Omental fat pad (tissue), 4 donors: ENCODE results near the gene TYW1B. TPM values are rescaled to one million over a fixed set of nuclear protein-coding genes. Genes with fewer than 3 reads are reported as not detected.
"Not testable (repeated sequence)": the region's sequence is repeated elsewhere in the genome, so short reads cannot be mapped to it uniquely, and the experiment has no call there.

Experiments used
- ATAC-seq: fragments of 150-250 bp; one replicate; pipeline ENCODE4 v1.9.1; 2016; ENCODE audit warnings: mild to moderate bottlenecking, moderate library complexity; ENCODE audit not compliant: low FRiP score
- DNase-seq: peaks from one replicate; pipeline ENCODE4 v3.0.0-alpha.2; 2019; ENCODE audit warnings: low spot score
- CTCF ChIP-seq, 3 donors: fragments of 450-650 bp; IDR thresholded peaks; one replicate each; pipeline ENCODE4 v1.5.1; 2016 to 2017; ENCODE audit warnings: antibody characterized with exemption in 3 of 3, mild to moderate bottlenecking in 3 of 3, moderate library complexity in 2 of 3
- total RNA-seq, 4 donors: library from RNA; depleted of rRNA; stranded (reverse); fragments of >200 nt; gene quantifications; one replicate each; pipeline ENCODE4 v1.1.0, GENCODE V29; 2016

The TYW1B gene
- total RNA-seq, 4 donors from 2014 or later: 1.9 to 5.8 (median 3.1) TPM

- DNase-seq: no peak
- no peak for ATAC-seq
- no peak for TF ChIP-seq CTCF (IDR thresholded peaks at IDR 0.05)
These were observed 73.7 kb downstream of the TYW1B start for GRCh38 chr7:72754312-72754711.

- ATAC-seq (no peak), DNase-seq (no peak)
- no peak for TF ChIP-seq CTCF (IDR thresholded peaks at IDR 0.05)
These were observed 74.2 kb downstream of the TYW1B start for GRCh38 chr7:72753781-72754180.

GRCh38 chr7:72753229-72753628 lies 74.8 kb downstream of the TYW1B start:
- ATAC-seq, DNase-seq: not testable (repeated sequence)

GRCh38 chr7:72751978-72752377 lies 76.0 kb downstream of the TYW1B start:
- ATAC-seq (no peak), DNase-seq (no peak)
- no peak for TF ChIP-seq CTCF (IDR thresholded peaks at IDR 0.05)

GRCh38 chr7:72751378-72751777 lies 76.6 kb downstream of the TYW1B start:
- ATAC-seq (no peak), DNase-seq (no peak)
- TF ChIP-seq CTCF (IDR thresholded peaks at IDR 0.05): no peak

DNA sequence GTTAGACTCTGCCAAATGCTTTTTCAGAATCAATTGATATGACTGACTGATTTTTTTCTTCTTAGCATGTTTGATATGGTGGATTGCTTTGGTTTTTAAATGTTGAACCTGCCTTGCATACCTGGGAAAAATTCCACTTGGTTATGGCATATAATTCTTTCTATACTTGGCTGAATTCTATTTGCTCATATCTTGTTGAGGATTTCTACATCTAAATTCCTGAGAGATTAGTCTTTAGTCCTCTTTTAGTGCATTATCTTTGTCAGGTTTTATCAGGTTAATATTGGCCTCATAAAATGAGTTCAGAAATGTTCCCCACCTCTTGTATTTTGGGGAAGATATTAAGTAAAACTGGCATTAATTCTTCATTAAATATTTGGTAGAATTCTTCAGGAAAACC lies 79.4 kb downstream of the TYW1B start:
- not testable (repeated sequence) for DNase-seq, ATAC-seq

DNA sequence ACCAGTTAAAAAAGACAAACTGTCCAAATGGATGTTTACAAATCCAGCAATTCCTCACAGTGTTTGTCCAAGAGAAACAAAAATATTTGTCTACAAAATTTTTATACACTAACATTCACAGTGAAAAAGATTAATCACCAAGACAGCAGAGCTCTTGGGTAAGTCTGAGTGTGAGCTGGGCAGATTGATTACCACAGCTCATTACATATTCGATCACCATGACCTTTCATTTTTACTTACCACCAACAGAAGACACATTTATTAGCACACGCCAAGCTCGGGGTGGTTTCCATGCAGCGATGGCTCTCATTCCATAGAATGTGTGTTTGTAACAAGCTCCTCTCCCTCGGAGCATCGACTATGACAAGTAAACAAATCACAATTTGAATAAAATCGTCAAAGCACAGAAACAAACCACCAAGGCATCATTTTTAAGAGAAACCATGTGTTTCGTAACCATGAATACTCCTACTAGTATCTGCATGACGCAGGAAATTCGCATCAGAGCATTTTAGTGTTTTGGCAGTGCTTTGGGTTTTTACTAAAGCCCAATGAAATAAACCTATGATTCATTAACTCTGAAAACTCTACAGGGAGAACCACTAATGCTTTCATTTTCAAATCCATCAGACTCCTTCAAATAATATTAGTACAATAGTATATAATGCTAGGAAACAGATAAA lies 83.6 kb downstream of the TYW1B start:
- not testable (repeated sequence) for DNase-seq
- peak; percentile 91 for ATAC-seq

- DNase-seq, ATAC-seq: not testable (repeated sequence)
These were observed 84.2 kb downstream of the TYW1B start for GRCh38 chr7:72743801-72744200.

GRCh38 chr7:72739716-72740115 lies 88.3 kb downstream of the TYW1B start:
- DNase-seq, ATAC-seq: not testable (repeated sequence)

- DNase-seq, ATAC-seq: not testable (repeated sequence)
These were observed 92.1 kb downstream of the TYW1B start for GRCh38 chr7:72735855-72736254.

GRCh38 chr7:72730815-72731214 lies 97.2 kb downstream of the TYW1B start:
- not testable (repeated sequence) for DNase-seq, ATAC-seq

- DNase-seq, ATAC-seq: not testable (repeated sequence)
These were observed 97.6 kb downstream of the TYW1B start for GRCh38 chr7:72730384-72730783.

GRCh38 chr7:72729130-72729529 lies 98.9 kb downstream of the TYW1B start:
- DNase-seq, ATAC-seq: not testable (repeated sequence)

GRCh38 chr7:72722694-72723093 lies 105.3 kb downstream of the TYW1B start:
- ATAC-seq, DNase-seq: not testable (repeated sequence)

GRCh38 chr7:72720890-72721289 lies 107.1 kb downstream of the TYW1B start:
- not testable (repeated sequence) for ATAC-seq, DNase-seq
